Measurements from ENCODE around the gene MAGI3.

Gene MAGI3

GRCh38 chr1:113511269-113511668 is 121.0 kb downstream of the MAGI3 start:
- FAIRE-seq (no peak), DNase-seq (ENCODE audit: low spot score) (no peak)

- FAIRE-seq = no peak
- DNase-seq (ENCODE audit: low spot score) = no peak
Measured at GRCh38 chr1:113515498-113515897, 125.2 kb downstream of the MAGI3 start.

- DNase-seq (ENCODE audit: low spot score) = no peak
- FAIRE-seq = no peak
Measured at GRCh38 chr1:113517346-113517745, 127.0 kb downstream of the MAGI3 start.

GRCh38 chr1:113517983-113518382 is 127.7 kb downstream of the MAGI3 start:
- FAIRE-seq = no peak
- no peak for DNase-seq (ENCODE audit: low spot score)

GRCh38 chr1:113519556-113519955 is 129.2 kb downstream of the MAGI3 start:
- DNase-seq (ENCODE audit: low spot score) (peak; percentile 75), FAIRE-seq (peak; percentile 69)

GRCh38 chr1:113530021-113530420 is 139.7 kb downstream of the MAGI3 start:
- FAIRE-seq = no peak

GRCh38 chr1:113531321-113531720 is 141.0 kb downstream of the MAGI3 start:
- DNase-seq (ENCODE audit: low spot score) (no peak), FAIRE-seq (no peak)

More at GRCh38 chr1:113530021-113530420, 139.7 kb downstream of the MAGI3 start:
- no peak for DNase-seq (ENCODE audit: low spot score)

- no peak for FAIRE-seq
- no peak for DNase-seq (ENCODE audit: low spot score)
Measured at GRCh38 chr1:113533061-113533460, 142.7 kb downstream of the MAGI3 start.

- FAIRE-seq (peak; percentile 81), DNase-seq (ENCODE audit: low spot score) (peak; percentile 86)
Measured at GRCh38 chr1:113534130-113534817, 144.0 kb downstream of the MAGI3 start.

GRCh38 chr1:113534875-113535274 is 144.6 kb downstream of the MAGI3 start:
- no peak for DNase-seq (ENCODE audit: low spot score)
- FAIRE-seq = no peak

GRCh38 chr1:113536182-113536780 is 146.0 kb downstream of the MAGI3 start:
- FAIRE-seq (peak; percentile 76), DNase-seq (ENCODE audit: low spot score) (peak; percentile 23)

- FAIRE-seq = no peak
- no peak for DNase-seq (ENCODE audit: low spot score)
Measured at GRCh38 chr1:113538225-113538624, 147.9 kb downstream of the MAGI3 start.

GRCh38 chr1:113540335-113540734 is 150.0 kb downstream of the MAGI3 start:
- FAIRE-seq = no peak
- DNase-seq (ENCODE audit: low spot score) = no peak

GRCh38 chr1:113541106-113541505 is 150.8 kb downstream of the MAGI3 start:
- no peak for FAIRE-seq

GRCh38 chr1:113542221-113542701 is 151.9 kb downstream of the MAGI3 start:
- peak; percentile 73 for DNase-seq (ENCODE audit: low spot score)
- peak; percentile 89 for FAIRE-seq

More at GRCh38 chr1:113541106-113541505, 150.8 kb downstream of the MAGI3 start:
- DNase-seq (ENCODE audit: low spot score) = no peak

- FAIRE-seq (no peak), DNase-seq (ENCODE audit: low spot score) (no peak)
Measured at GRCh38 chr1:113543110-113543509, 152.8 kb downstream of the MAGI3 start.

GRCh38 chr1:113545210-113545609 is 154.9 kb downstream of the MAGI3 start:
- no peak for FAIRE-seq

GRCh38 chr1:113545626-113546025 is 155.3 kb downstream of the MAGI3 start:
- no peak for FAIRE-seq

More at GRCh38 chr1:113545210-113545609, 154.9 kb downstream of the MAGI3 start:
- no peak for DNase-seq (ENCODE audit: low spot score)

GRCh38 chr1:113551728-113552127 is 161.4 kb downstream of the MAGI3 start:
- FAIRE-seq (peak; percentile 15), DNase-seq (ENCODE audit: low spot score) (no peak)

More at GRCh38 chr1:113545626-113546025, 155.3 kb downstream of the MAGI3 start:
- DNase-seq (ENCODE audit: low spot score) = no peak

- FAIRE-seq (no peak), DNase-seq (ENCODE audit: low spot score) (no peak)
Measured at GRCh38 chr1:113552244-113552643, 161.9 kb downstream of the MAGI3 start.

- DNase-seq (ENCODE audit: low spot score) = no peak
- no peak for FAIRE-seq
Measured at GRCh38 chr1:113557187-113557586, 166.9 kb downstream of the MAGI3 start.

GRCh38 chr1:113565621-113566020 is 175.3 kb downstream of the MAGI3 start:
- FAIRE-seq = no peak
- DNase-seq (ENCODE audit: low spot score) = no peak

GRCh38 chr1:113567427-113567826 is 177.1 kb downstream of the MAGI3 start:
- no peak for FAIRE-seq

More at GRCh38 chr1:113567427-113567826, 177.1 kb downstream of the MAGI3 start:
- DNase-seq (ENCODE audit: low spot score) = no peak
